Right lobe of liver (tissue), 6 donors: ENCODE data around the gene SCN3B. TPM values are rescaled to one million over a fixed set of nuclear protein-coding genes. Genes with fewer than 3 reads are reported as not detected.
A peak's percentile ranks its signal among the peaks of the same experiment; 100 is the strongest.

ENCODE experiments used
- ATAC-seq, 4 donors: fragments of 200-7000 bp; cut with Tn5 transposase; one replicate each; pipeline ENCODE4 v1.9.1; 2020; ENCODE audit warnings: mild to moderate bottlenecking in 4 of 4, moderate library complexity in 4 of 4
- DNase-seq, 3 donors: peaks; one replicate each; pipeline ENCODE4 v3.0.0-alpha.2; 2020
- H3K27ac ChIP-seq, 3 donors: fragments of 200-600 bp; one replicate each; pipeline ENCODE4 v1.8.0; 2022
- H3K27me3 ChIP-seq, 2 donors: fragments of 200-600 bp; one replicate each; pipeline ENCODE4 v1.8.0; 2022
- H3K36me3 ChIP-seq, 4 donors: fragments of 200-600 bp; sonication (generic) in 1 of 4; one replicate each; pipeline versions ENCODE4 v1.5.1 to v1.8.0; 2017 to 2022; ENCODE audit warnings: control low read depth in 1 of 4
- H3K4me1 ChIP-seq, 4 donors: fragments of 200-600 bp; sonication (generic) in 1 of 4; one replicate each; pipeline versions ENCODE4 v1.5.1 to v1.8.0; 2017 to 2022; ENCODE audit warnings: control low read depth in 1 of 4
- H3K4me3 ChIP-seq, 3 donors: fragments of 200-600 bp; one replicate each; pipeline ENCODE4 v1.8.0; 2022
- H3K9me3 ChIP-seq, 4 donors: fragments of 200-600 bp; sonication (generic) in 1 of 4; one replicate each; pipeline versions ENCODE4 v1.5.1 to v1.8.0; 2017 to 2022; ENCODE audit warnings: control low read depth in 1 of 4
- CTCF ChIP-seq, 4 donors: fragments of 200-600 bp in 3 of 4; fragments of 450-650 bp in 1 of 4; IDR thresholded peaks; one replicate each; pipeline versions ENCODE4 v1.5.1 to v1.8.0; 2016 to 2022; ENCODE audit warnings: antibody characterized with exemption in 4 of 4, mild to moderate bottlenecking in 2 of 4
- POLR2A ChIP-seq: fragments of 450-650 bp; IDR thresholded peaks from one replicate; pipeline ENCODE4 v1.6.1; 2017; ENCODE audit warnings: antibody characterized with exemption, mild to moderate bottlenecking
- WGBS: methylation state at CpG from one replicate; pipeline ENCODE4 v1.1.6; 2018; ENCODE audit warnings: low coverage, low lambda C conversion rate; ENCODE audit not compliant: insufficient coverage; ENCODE audit errors: missing lambda C conversion rate; 5-methylcytosine and 5-hydroxymethylcytosine counted together
- intact Hi-C, 2 donors: fragments of 100-400 bp; cut with DNase I; formaldehyde crosslinking; loops; one replicate each; pipeline versions ENCODE4 v1.11.2 to v1.14.1; 2022
- total RNA-seq, 6 experiments: library from RNA; depleted of rRNA in 2 of 6; stranded (reverse); fragments of >200 nt in 2 of 6; fragmentation: NEBNext Ultra II Directional in 3 of 6; extraction: Animal tissue kit (Norgen Biotek cat#: 25700) in 3 of 6; gene quantifications; one replicate each; pipeline versions ENCODE4 v1.1.0 to v1.2.4, GENCODE V29; 2016 to 2023
- donor health status: DM: no; HTN: yes; CAD: no.
- donor health status: DM: no; HTN: no; CAD: no.
- donor health status: DM: no; HTN: no; CAD: no.
- donor health status: DM: no; HTN: yes; CAD: no.
- donor health status: DM: no; HTN: yes; CAD: no.

Gene SCN3B
- total RNA-seq, 6 experiments from 2014 or later, result 0.04 to 0.20 (median 0.09) TPM; not detected in 1

- Histone ChIP-seq H3K27ac (no peak overlapping the region), H3K9me3 (no peaks in the 10 kb centered on the region), H3K27me3 (no peaks in the 10 kb centered on the region), H3K4me3 (no peak overlapping the region), H3K36me3 (no peaks in the 10 kb centered on the region), H3K4me1 (no peaks in the 10 kb centered on the region)
- TF ChIP-seq CTCF (IDR thresholded peaks at IDR 0.05), result no peak
- no peak for TF ChIP-seq POLR2A
- ATAC-seq, result no peak
- intact Hi-C loops, result no loop called here
- WGBS, result 33% methylated on average over 3 of the region's 3 CpGs
- no peak for DNase-seq
Observed at GRCh38 chr11:123630126-123630608, 24.3 kb downstream of the SCN3B start.

DNA sequence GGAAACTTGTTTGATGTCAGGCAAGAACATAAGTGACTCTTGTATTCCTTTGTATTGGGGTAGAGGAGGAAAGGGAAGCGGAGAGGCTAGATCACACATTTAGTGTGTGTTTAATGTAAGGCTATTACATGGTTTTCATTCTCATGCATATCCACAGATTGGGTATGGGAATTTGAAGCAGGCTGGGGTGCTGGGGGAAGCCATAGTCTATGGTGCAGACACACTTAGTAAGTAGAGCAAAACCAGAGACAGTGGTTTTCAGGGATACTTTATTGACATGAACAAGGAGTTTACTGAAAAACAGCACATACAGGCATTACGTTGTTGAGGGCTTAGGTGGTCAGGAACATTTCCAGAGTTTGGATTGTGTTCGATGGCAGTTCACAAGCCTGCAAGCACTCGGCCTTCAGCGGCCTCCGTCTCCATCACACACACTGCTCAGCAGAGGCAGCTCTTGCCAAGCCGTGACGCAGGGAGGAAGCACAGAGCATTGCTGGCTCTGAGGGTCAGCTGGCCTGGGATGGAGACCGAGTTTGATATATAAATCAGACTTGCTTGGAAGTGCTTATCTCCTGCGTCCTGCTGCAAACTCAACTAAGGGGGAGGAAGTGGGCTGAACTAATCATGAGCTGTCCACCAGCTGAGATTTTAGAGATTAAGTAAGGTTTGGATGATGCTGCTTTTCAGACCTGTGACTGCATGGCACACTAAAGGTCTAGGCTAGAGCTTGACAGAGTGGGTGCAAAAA lies 25.3 kb downstream of the SCN3B start:
- DNase-seq, result peak in 2 of 3 donors; percentile 55 to 67
- intact Hi-C loops, result no loop called here

DNA sequence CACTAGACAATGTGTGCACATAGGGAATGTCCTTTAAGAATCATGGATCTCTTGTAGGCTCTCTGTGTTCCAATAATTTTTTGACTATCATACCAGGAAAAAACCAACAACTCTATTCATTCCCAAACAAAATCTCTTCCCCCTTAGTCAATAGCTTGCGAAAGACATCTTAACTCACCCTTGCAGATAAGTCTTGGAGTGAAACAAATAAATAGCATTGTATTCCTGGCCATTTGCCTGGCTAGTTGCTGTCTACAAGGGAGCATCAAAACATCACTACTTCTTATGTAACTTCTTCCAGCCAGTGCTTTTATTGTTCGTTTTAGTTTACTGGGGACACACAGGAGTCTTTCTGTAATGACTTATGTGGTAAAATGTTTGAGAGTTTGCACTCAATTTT lies 29.4 kb downstream of the SCN3B start:
- 66% methylated on average over 2 of the region's 2 CpGs for WGBS
- Histone ChIP-seq H3K4me1 (no peaks in the 10 kb centered on the region), H3K27me3 (no peaks in the 10 kb centered on the region), H3K36me3 (no peaks in the 10 kb centered on the region), H3K9me3 (no peaks in the 10 kb centered on the region), H3K27ac (no peak overlapping the region), H3K4me3 (no peak overlapping the region)
- TF ChIP-seq CTCF (IDR thresholded peaks at IDR 0.05), result no peak
- TF ChIP-seq POLR2A, result no peak
- DNase-seq (no peak), ATAC-seq (no peak)
- intact Hi-C loops, result no loop called here

More for the DNA sequence above, 25.3 kb downstream of the SCN3B start:
- Histone ChIP-seq H3K4me3 (no peak overlapping the region), H3K27me3 (no peaks in the 10 kb centered on the region), H3K9me3 (no peaks in the 10 kb centered on the region), H3K36me3 (no peaks in the 10 kb centered on the region), H3K4me1 (no peaks in the 10 kb centered on the region), H3K27ac (no peak overlapping the region)
- TF ChIP-seq CTCF (IDR thresholded peaks at IDR 0.05) (no peak), POLR2A (no peak)
- peak; percentile 43 to 78 (median 54) for ATAC-seq
- WGBS, result 53% methylated on average over 10 of the region's 10 CpGs

- Histone ChIP-seq H3K4me1 (no peaks in the 10 kb centered on the region), H3K36me3 (no peaks in the 10 kb centered on the region), H3K27me3 (no peaks in the 10 kb centered on the region), H3K4me3 (no peak overlapping the region), H3K27ac (no peak overlapping the region), H3K9me3 (no peaks in the 10 kb centered on the region)
- intact Hi-C loops, result no loop called here
- WGBS, result 81% methylated on average over 9 of the region's 9 CpGs
- ATAC-seq (no peak), DNase-seq (no peak)
- TF ChIP-seq CTCF (IDR thresholded peaks at IDR 0.05), result no peak
- no peak for TF ChIP-seq POLR2A
Observed at GRCh38 chr11:123622576-123622975, 31.8 kb downstream of the SCN3B start.
